Mesodermal cell (in vitro differentiated cells): ENCODE measurements around the gene MEGF10.

Experiments used
- H3K27ac ChIP-seq: 2 replicates; pipeline ENCODE4 v1.7.0; 2013; ENCODE audit warnings: mild to moderate bottlenecking, low read depth, low read length, moderate library complexity; ENCODE audit not compliant: severe bottlenecking
- H3K36me3 ChIP-seq: 2 replicates; pipeline ENCODE4 v1.7.1; 2013; ENCODE audit warnings: mild to moderate bottlenecking, low read length, moderate library complexity; ENCODE audit not compliant: control insufficient read depth, insufficient read depth
- H3K4me1 ChIP-seq: one replicate; pipeline ENCODE4 v1.7.1; 2013; ENCODE audit warnings: mild to moderate bottlenecking, low read length; ENCODE audit not compliant: insufficient read depth, control insufficient read depth, poor library complexity, severe bottlenecking
- H3K4me3 ChIP-seq: 2 replicates; pipeline ENCODE4 v1.7.0; 2013; ENCODE audit warnings: low read length, control low read depth, mild to moderate bottlenecking; ENCODE audit not compliant: insufficient read depth, poor library complexity, severe bottlenecking; ENCODE audit errors: extremely low read depth
- H3K9me3 ChIP-seq: 2 replicates; pipeline ENCODE4 v1.7.1; 2013; ENCODE audit warnings: mild to moderate bottlenecking, low read length, moderate library complexity; ENCODE audit not compliant: control insufficient read depth
- whole genome bisulfite sequencing, 2 experiments: methylation state at CpG; one replicate each; pipeline ENCODE4 v1.1.5; 2013; ENCODE audit warnings: missing lambda C conversion rate in 2 of 2; ENCODE audit not compliant: insufficient coverage in 2 of 2; 5-methylcytosine and 5-hydroxymethylcytosine counted together

MEGF10 gene

DNA sequence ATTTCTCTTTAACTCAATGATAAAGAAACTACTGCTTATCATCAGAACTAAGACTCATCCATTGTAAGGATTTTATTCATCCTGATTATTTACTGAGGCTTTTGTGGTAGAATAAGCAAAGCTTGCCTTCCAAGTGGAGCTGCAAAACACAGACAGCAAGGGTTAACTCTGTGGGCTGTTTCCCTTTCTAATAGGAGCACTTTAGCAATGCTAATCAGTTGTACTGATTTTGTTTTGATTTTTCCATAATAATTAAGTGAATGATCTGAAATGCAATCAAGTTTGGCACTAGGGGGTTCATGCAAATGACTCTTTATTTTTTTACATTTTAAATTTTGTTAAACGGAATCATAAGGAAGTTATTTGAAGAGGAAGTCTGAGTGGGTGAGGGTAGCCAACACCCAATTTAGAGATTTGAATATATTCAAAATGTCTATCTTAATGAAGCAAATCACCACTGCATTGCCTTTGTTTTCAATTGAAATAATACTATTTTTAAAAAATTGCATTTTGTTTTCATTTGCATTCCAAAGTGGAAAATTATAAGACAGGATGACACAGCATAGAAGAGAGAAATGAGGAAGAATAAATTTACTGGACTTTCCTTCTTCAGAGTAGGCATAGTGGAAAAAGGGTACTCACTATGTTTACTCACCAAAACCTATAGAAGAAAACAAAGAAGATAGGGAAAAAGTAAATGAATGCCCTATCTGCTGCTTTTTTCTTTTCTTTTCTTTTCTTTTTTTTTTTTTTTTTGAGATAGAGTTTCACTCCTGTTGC is 36.6 kb downstream of the MEGF10 start:
- Histone ChIP-seq H3K9me3 (no peaks in the 10 kb centered on the region), H3K27ac (no peak overlapping the region), H3K36me3 (no peaks in the 10 kb centered on the region), H3K4me3 (no peak overlapping the region), H3K4me1 (no peaks in the 10 kb centered on the region)
- no CpG with 5 or more reads among the region's 1 CpG for WGBS, 2 experiments

DNA sequence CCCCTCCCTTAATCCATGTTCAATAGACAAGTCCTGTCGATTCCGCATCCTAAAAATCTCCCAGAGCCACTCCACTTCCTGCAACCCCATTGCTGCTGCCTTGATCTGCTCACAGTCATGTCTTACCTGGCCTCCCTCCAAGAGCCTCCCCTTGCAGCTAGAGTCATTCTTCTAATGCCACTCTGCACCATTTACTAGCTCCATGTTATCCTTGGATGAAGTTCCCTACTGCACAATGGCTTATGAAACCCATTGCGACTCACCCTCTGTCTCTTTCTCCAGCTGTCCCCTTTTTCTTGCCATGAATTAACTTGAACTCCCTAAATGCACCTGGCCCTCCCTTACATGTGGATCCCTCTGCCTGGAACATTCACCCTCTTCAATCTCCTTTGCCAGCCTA is 39.5 kb downstream of the MEGF10 start:
- Histone ChIP-seq H3K4me1 (no peaks in the 10 kb centered on the region), H3K9me3 (no peaks in the 10 kb centered on the region), H3K36me3 (no peaks in the 10 kb centered on the region), H3K4me3 (no peak overlapping the region), H3K27ac (no peak overlapping the region)
- 73 to 74% methylated on average over 3 of the region's 3 CpGs for WGBS, 2 experiments

DNA sequence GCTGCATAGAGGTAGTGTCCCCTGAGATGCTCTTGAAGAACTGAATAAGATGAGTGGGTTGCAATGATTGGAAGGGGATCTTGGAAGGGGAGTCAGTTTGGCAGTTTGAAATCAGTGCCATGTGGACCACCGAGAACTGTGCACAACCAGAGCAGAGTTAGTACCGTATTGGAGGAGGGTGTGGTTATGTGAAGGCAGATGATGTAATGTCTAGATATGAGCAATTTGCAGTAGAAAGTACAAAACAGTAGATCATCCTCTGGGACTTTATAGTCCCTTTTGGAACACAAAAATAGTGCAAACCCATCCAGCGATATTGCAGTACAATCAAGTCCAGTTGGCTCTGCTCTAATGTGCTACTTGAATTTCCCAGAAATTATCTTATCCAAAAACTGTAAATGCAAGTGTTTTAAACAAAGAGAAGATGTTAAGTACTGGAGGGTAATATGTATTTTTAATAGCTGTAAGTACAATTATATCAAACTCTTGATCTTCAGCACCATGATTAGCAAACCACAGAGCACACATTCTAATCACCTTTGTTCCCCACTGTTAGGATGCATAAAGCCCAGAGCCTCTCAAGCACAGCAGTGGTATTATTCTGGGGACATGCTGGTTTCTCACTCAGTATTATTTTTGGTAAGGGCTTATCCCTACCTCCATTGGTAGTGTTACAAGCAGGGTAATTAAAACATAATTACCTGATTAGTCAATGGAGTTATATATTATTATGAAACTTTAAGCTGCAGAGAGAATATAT is 41.5 kb downstream of the MEGF10 start:
- Histone ChIP-seq H3K4me3 (no peak overlapping the region), H3K9me3 (no peaks in the 10 kb centered on the region), H3K4me1 (no peaks in the 10 kb centered on the region), H3K36me3 (no peaks in the 10 kb centered on the region), H3K27ac (no peak overlapping the region)
- 93 to 94% methylated on average over 2 to 3 of the region's 3 CpGs for WGBS, 2 experiments

DNA sequence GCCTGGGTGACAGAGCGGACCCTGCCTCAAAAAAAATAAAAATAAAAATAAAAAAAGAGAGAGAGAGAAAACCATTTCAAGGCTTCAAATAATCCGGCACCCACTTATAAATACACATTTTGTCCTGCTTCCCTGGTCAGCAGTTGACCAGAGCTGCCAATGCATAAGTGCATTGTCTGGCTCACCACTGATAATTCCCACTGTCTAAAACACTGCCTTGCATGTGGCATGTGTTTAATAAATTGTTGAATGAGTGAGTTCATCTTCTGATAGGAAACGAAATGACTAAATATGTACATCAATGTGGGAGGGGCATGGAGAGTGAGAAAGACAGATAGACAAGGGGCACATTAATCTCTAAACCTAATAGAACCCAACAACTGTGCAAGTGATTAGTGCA is 42.9 kb downstream of the MEGF10 start:
- H3K9me3 ChIP-seq = no peaks in the 10 kb centered on the region
- no peaks in the 10 kb centered on the region for H3K36me3 ChIP-seq
- no CpG with 5 or more reads among the region's 3 CpGs for WGBS, 2 experiments
- no peak overlapping the region for H3K4me3 ChIP-seq
- no peaks in the 10 kb centered on the region for H3K4me1 ChIP-seq
- H3K27ac ChIP-seq = no peak overlapping the region

DNA sequence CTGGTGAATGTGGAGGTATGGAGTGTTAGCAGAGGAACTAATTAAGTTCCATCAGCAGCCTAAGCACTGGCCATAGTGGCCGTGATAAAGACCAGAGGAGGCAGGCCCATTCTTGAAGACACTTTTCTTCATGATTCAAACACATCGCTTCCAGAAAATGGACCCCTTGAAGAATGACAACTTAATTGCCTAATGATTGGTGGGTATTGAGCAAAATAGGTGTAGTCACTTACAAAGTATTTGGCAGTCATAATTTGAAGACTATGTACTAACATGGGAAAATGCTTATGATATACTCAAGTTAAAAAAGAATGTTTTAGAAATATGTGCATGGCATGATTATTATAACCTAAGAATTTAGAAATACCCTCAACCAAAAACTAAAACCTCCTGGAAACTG is 44.8 kb downstream of the MEGF10 start:
- no peaks in the 10 kb centered on the region for H3K36me3 ChIP-seq
- no peaks in the 10 kb centered on the region for H3K9me3 ChIP-seq
- no peaks in the 10 kb centered on the region for H3K4me1 ChIP-seq
- no peak overlapping the region for H3K27ac ChIP-seq
- 80% methylated on average over 1 of the region's 2 CpGs; no CpG with 5 or more reads in 1 of the 2 experiments for WGBS, 2 experiments
- no peak overlapping the region for H3K4me3 ChIP-seq

DNA sequence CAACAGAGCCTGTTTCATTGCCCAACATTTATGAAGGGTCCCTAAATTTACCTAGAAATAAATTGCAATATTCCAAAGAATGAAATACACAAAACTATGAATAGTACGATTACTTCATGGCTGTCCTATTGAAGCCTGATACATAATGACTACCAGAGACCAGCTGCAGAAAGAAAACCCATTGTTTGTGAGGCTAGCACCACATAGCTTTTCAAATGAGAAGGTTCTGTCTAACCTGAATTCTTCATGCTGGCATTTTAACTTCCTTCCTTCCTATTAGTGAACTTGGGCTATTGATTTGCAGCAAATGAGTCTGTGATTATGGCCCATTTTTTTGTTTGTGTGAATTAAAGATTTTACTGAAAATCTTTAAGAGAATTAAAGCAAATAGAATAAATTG is 47.3 kb downstream of the MEGF10 start:
- H3K4me3 ChIP-seq = no peak overlapping the region
- H3K36me3 ChIP-seq = no peaks in the 10 kb centered on the region
- H3K9me3 ChIP-seq = no peaks in the 10 kb centered on the region
- no peaks in the 10 kb centered on the region for H3K4me1 ChIP-seq
- WGBS, 2 experiments = 60 to 75% methylated on average over 1 of the region's 1 CpG
- no peak overlapping the region for H3K27ac ChIP-seq

DNA sequence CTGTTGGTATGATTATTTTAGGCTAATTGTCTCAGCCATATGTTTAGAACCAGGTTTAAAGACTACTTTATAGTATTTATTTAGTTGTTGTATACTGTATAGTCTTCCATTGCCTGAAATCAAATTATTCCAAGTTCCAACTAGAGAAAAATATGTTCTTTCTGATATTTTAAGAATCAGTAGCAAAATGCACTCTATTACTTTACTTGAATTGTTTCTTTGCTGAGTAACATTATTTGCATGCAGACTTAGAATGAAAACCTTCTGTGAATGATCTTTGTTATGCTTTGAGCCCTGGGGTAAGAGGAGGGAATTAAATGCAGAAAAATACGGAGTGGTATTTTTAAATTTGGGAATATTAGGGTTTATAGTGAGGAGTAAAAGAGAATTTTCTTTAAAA is 47.9 kb downstream of the MEGF10 start:
- no peaks in the 10 kb centered on the region for H3K9me3 ChIP-seq
- WGBS, 2 experiments = 43% methylated on average over 1 of the region's 1 CpG; no CpG with 5 or more reads in 1 of the 2 experiments
- H3K4me3 ChIP-seq = no peak overlapping the region
- no peaks in the 10 kb centered on the region for H3K36me3 ChIP-seq
- no peak overlapping the region for H3K27ac ChIP-seq
- no peaks in the 10 kb centered on the region for H3K4me1 ChIP-seq

DNA sequence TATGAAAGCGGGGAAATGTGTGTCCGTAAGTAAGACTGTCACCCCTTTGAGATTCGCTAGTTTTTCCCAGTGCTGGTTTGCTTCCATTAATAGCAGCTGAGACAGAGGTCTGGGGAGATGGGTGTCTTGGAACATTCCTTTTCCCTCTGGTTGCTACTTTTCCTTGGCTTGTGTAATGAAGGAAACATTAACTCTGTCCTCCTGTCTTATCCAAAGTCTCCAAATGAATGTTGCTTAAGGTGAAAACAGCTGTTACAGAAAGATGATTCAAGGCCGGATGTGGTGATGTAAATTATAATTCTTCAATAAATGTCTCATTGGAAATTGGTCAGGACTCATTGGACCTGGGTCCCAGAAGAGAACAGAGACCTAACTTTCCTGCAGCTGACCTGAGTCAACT is 50.0 kb downstream of the MEGF10 start:
- H3K36me3 ChIP-seq = no peaks in the 10 kb centered on the region
- H3K27ac ChIP-seq = no peak overlapping the region
- H3K4me1 ChIP-seq = no peaks in the 10 kb centered on the region
- WGBS, 2 experiments = 90 to 100% methylated on average over 3 of the region's 4 CpGs
- H3K4me3 ChIP-seq = no peak overlapping the region
- H3K9me3 ChIP-seq = no peaks in the 10 kb centered on the region

DNA sequence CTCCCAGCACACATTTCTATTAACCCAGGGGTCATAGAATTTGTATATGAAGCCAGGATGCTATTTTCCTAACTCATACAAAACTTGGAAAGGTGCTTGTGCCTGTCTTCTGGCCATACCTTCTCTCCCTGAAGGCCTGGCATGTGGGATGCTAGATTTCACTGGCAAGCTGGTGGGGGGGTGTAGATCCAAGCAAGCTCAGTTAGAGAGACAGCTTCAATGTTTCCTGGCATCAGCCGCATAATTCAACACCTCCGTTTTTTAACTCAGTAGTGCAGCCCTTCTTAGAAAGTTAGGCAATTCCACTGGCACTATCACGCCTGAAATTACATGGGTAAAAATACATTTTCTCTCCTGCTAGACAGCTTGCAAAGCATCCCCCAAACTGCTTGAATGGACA is 51.8 kb downstream of the MEGF10 start:
- Histone ChIP-seq H3K9me3 (no peaks in the 10 kb centered on the region), H3K4me3 (no peak overlapping the region), H3K36me3 (no peaks in the 10 kb centered on the region), H3K27ac (no peak overlapping the region), H3K4me1 (no peaks in the 10 kb centered on the region)
- 88 to 89% methylated on average over 3 of the region's 3 CpGs for WGBS, 2 experiments

DNA sequence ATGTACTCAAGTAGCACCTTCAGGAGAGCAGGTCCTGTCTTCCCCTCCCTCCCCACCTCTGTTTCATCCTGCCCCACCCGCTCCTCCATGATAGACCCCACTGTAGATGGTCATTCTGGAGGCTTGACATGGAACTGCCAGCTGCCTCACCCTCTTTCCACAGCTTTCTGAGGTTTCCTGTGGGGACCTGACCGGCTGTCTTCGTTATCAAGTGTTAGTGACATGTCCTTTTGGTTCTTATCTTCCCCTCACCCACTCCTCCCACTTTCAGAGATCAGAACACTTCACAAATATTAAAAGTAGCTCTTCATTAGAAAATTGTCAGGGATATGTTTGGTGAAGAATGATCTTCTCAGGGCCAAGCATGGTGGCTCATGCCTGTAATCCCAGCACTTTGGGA is 52.7 kb downstream of the MEGF10 start:
- Histone ChIP-seq H3K36me3 (no peaks in the 10 kb centered on the region), H3K4me1 (no peaks in the 10 kb centered on the region), H3K27ac (no peak overlapping the region), H3K4me3 (no peak overlapping the region), H3K9me3 (no peaks in the 10 kb centered on the region)
- 74 to 80% methylated on average over 2 to 3 of the region's 3 CpGs for WGBS, 2 experiments

DNA sequence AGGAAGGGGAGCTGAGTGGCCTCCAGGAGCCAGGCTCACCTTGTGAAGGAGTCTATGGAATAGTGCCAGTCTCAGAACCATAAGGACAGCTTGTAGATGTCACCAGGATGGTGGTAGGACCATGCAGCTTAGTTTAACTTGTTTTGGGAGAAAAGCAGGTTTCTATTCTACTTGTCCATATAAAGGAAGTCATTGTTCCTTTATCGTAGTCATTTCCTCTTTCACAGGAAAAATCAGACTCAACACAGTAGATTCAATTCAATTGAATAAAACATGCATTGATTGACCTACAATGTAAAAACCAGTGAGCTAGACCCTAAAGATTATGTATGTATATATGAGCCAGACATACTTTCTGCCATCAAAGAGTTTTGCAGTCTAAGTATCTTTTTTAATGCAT is 53.3 kb downstream of the MEGF10 start:
- H3K4me1 ChIP-seq = no peaks in the 10 kb centered on the region
- H3K27ac ChIP-seq = no peak overlapping the region
- no CpG with 5 or more reads among the region's 1 CpG for WGBS, 2 experiments
- no peaks in the 10 kb centered on the region for H3K36me3 ChIP-seq
- H3K9me3 ChIP-seq = no peaks in the 10 kb centered on the region
- no peak overlapping the region for H3K4me3 ChIP-seq
